Transverse colon (tissue), 4 donors: Measurements from ENCODE around the gene SLC5A4. TPM values are rescaled to one million over a fixed set of nuclear protein-coding genes. Genes with fewer than 3 reads are reported as not detected.

Experiments
- DNase-seq: peaks from one replicate; pipeline ENCODE4 v3.0.0-alpha.2; 2019
- H3K27ac ChIP-seq, 4 donors: fragments of 200-600 bp; sonication (generic); 2 replicates each; pipeline ENCODE4 v1.5.1; 2016 to 2018; ENCODE audit warnings: inconsistent platforms in 4 of 4
- H3K27me3 ChIP-seq: fragments of 200-600 bp; sonication (generic); 2 replicates; pipeline ENCODE4 v1.5.1; 2017; ENCODE audit warnings: inconsistent platforms
- H3K36me3 ChIP-seq, 4 donors: fragments of 200-600 bp; sonication (generic); 2 replicates each; pipeline ENCODE4 v1.5.1; 2017 to 2019; ENCODE audit warnings: inconsistent platforms in 4 of 4
- H3K4me1 ChIP-seq, 4 donors: fragments of 200-600 bp; sonication (generic); 2 replicates each; pipeline ENCODE4 v1.5.1; 2017 to 2020; ENCODE audit warnings: inconsistent platforms in 4 of 4
- H3K4me3 ChIP-seq, 4 donors: fragments of 200-600 bp; sonication (generic); 1 replicate in 1 of 4; 2 replicates in 3 of 4; pipeline versions ENCODE4 v1.5.1 to v1.6.1; 2017 to 2019; ENCODE audit warnings: inconsistent platforms in 4 of 4
- H3K9me3 ChIP-seq, 2 donors: fragments of 200-600 bp; sonication (generic); 2 replicates each; pipeline ENCODE4 v1.5.1; 2017 to 2019; ENCODE audit warnings: inconsistent platforms in 2 of 2
- EP300 ChIP-seq: sonication (generic); formaldehyde crosslinking; IDR thresholded peaks from one replicate; pipeline ENCODE4 v1.6.1; 2017; ENCODE audit warnings: antibody characterized with exemption, low read depth
- POLR2A ChIP-seq: fragments of 450-650 bp; IDR thresholded peaks from one replicate; pipeline ENCODE4 v1.6.1; 2016; ENCODE audit warnings: antibody characterized with exemption, mild to moderate bottlenecking, moderate library complexity
- POLR2AphosphoS5 ChIP-seq, 3 donors: sonication (generic); formaldehyde crosslinking; IDR thresholded peaks; one replicate each; pipeline ENCODE4 v1.6.1; 2016; ENCODE audit warnings: antibody characterized with exemption in 3 of 3
- WGBS, 2 donors: methylation state at CpG; one replicate each; pipeline ENCODE4 v1.1.5; 2018; ENCODE audit warnings: low coverage in 1 of 2; 5-methylcytosine and 5-hydroxymethylcytosine counted together
- in situ Hi-C, 4 donors: fragments of 200-750 bp; cut with MboI; loops; one replicate each; pipeline versions ENCODE4 v1.15.0 to v1.15.1; 2017; ENCODE audit warnings: low sequenced_read_pairs in 3 of 4, low pct_ligation_motif_present in 1 of 4, low pct_unique_long_range_greater_than_20kb in 1 of 4
- intact Hi-C: fragments of 100-400 bp; cut with DNase I; formaldehyde crosslinking; loops from one replicate; pipeline ENCODE4 v1.15.1; 2023; ENCODE audit warnings: low total_unique reads
- total RNA-seq, 4 donors: library from RNA; depleted of rRNA; stranded (reverse); fragments of >200 nt; gene quantifications; one replicate each; pipeline ENCODE4 v1.1.0, GENCODE V29; 2016
- TF ChIP-seq, protein P1 (sequence below), 5 experiments: fragments of 200-600 bp in 3 of 5; fragments of 450-650 bp in 2 of 5; sonication (generic) in 3 of 5; IDR thresholded peaks; 1 replicate in 2 of 5; 2 replicates in 3 of 5; pipeline ENCODE4 v1.5.1; 2016 to 2017; ENCODE audit warnings: antibody characterized with exemption in 5 of 5, inconsistent platforms in 3 of 5, mild to moderate bottlenecking in 2 of 5, moderate library complexity in 1 of 5

Gene SLC5A4
- total RNA-seq, 4 donors from 2014 or later, result 0.41 TPM; not detected in 3

DNA sequence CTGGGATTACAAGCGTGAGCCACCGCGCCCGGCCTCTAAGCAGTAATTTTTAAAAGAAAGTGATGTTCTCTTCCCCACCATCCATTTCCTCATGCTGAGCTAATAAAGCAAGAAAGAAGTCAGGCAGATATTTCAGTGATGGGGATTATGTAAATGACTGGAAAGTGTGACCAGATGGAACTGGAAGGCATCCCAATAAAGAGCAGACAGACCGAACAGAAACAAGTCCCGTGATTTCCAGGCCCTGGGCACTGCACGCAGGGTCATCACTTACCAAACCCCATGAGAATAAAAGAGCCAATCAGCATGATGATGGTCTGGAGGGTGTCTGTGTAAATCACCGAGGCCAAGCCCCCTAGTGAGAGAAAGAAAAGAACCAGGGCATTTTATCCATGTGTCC, 18.2 kb downstream of the SLC5A4 start:
- in situ Hi-C loops, result no loop called here
- TF ChIP-seq POLR2AphosphoS5 (IDR thresholded peaks at IDR 0.05) (no peak), EP300 (no peak), POLR2A (no peak)
- TF ChIP-seq, protein P1, sequence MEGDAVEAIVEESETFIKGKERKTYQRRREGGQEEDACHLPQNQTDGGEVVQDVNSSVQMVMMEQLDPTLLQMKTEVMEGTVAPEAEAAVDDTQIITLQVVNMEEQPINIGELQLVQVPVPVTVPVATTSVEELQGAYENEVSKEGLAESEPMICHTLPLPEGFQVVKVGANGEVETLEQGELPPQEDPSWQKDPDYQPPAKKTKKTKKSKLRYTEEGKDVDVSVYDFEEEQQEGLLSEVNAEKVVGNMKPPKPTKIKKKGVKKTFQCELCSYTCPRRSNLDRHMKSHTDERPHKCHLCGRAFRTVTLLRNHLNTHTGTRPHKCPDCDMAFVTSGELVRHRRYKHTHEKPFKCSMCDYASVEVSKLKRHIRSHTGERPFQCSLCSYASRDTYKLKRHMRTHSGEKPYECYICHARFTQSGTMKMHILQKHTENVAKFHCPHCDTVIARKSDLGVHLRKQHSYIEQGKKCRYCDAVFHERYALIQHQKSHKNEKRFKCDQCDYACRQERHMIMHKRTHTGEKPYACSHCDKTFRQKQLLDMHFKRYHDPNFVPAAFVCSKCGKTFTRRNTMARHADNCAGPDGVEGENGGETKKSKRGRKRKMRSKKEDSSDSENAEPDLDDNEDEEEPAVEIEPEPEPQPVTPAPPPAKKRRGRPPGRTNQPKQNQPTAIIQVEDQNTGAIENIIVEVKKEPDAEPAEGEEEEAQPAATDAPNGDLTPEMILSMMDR (IDR thresholded peaks at IDR 0.05), result no peak
- WGBS, 2 donors, result 80 to 87% methylated on average over 7 to 8 of the region's 8 CpGs

DNA sequence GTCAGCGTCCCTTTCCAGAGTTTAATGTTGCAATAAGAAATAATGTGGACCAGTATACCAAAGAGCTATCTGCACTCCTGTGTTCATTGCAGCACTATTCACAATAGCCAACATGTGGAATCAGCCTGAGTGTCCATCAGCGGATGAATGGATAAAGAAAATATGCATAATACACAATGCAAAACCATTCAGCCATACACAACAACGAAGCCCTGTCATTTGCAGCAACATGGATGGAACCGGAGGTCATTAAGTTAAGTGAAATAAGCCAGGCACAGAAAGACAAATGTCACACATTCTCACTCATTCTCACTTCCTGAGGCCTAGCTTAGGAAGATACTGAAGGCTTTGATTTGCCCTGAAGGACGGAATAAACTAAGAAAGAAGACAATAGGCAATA, 22.1 kb downstream of the SLC5A4 start:
- WGBS, 2 donors, result 57 to 81% methylated on average over 4 to 5 of the region's 5 CpGs
- in situ Hi-C loops, result no loop called here
- Histone ChIP-seq H3K27me3 (no peaks in the 10 kb centered on the region), H3K27ac (no peak overlapping the region), H3K36me3 (no peaks in the 10 kb centered on the region), H3K4me1 (no peaks in the 10 kb centered on the region), H3K9me3 (no peaks in the 10 kb centered on the region), H3K4me3 (no peak overlapping the region)
- TF ChIP-seq EP300 (no peak), POLR2AphosphoS5 (IDR thresholded peaks at IDR 0.05) (no peak), POLR2A (no peak)
- TF ChIP-seq, protein P1 (IDR thresholded peaks at IDR 0.05), result no peak
- intact Hi-C loops, result no loop called here
- DNase-seq, result no peak

More for the DNA sequence above, 18.2 kb downstream of the SLC5A4 start:
- Histone ChIP-seq H3K9me3 (no peaks in the 10 kb centered on the region), H3K36me3 (no peaks in the 10 kb centered on the region), H3K27me3 (no peaks in the 10 kb centered on the region), H3K4me3 (no peak overlapping the region), H3K4me1 (no peaks in the 10 kb centered on the region), H3K27ac (no peak overlapping the region)
- intact Hi-C loops, result no loop called here
- no peak for DNase-seq

DNA sequence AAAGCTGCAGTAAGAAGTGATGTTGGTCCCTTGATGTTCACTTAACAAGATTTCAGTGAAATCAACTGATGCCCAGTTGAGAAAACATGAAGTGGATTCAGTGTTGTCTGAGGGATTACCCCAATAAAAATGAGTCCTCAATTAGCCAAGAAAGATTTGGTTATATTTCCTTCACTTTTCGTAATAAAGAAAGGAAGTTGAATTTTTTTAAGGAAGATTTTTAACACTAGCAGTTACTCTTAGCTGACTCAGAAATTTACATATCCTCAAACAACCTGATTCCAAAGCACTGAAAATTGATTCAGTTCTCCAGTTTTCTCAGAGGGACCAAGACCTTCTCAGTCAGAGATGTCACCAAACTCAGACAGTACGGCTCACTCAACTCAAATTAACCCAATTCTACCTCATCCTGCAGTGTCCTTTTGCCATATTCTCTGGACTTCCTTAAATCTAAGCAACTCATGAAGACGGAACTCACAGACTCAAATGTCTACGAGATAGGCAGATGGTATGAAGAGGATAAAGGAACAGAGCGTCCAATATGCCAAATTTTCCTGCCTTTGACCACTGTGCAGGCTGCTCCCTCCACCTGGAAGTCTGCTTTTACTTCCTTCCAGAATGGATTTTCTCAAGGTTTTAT, 22.8 kb downstream of the SLC5A4 start:
- no peak for TF ChIP-seq EP300
- no peak for TF ChIP-seq POLR2AphosphoS5 (IDR thresholded peaks at IDR 0.05)
- no peak for TF ChIP-seq POLR2A
- TF ChIP-seq, protein P1 (IDR thresholded peaks at IDR 0.05), result no peak
- no peaks in the 10 kb centered on the region for H3K9me3 ChIP-seq
- H3K27ac ChIP-seq, result no peak overlapping the region
- no peaks in the 10 kb centered on the region for H3K27me3 ChIP-seq
- H3K4me3 ChIP-seq, result no peak overlapping the region
- intact Hi-C loops (no loop called here), in situ Hi-C loops (no loop called here)
- WGBS, 2 donors, result 50 to 67% methylated on average over 4 to 5 of the region's 5 CpGs
- DNase-seq, result no peak
- H3K36me3 ChIP-seq, result no peaks in the 10 kb centered on the region
- H3K4me1 ChIP-seq, result no peaks in the 10 kb centered on the region

DNA sequence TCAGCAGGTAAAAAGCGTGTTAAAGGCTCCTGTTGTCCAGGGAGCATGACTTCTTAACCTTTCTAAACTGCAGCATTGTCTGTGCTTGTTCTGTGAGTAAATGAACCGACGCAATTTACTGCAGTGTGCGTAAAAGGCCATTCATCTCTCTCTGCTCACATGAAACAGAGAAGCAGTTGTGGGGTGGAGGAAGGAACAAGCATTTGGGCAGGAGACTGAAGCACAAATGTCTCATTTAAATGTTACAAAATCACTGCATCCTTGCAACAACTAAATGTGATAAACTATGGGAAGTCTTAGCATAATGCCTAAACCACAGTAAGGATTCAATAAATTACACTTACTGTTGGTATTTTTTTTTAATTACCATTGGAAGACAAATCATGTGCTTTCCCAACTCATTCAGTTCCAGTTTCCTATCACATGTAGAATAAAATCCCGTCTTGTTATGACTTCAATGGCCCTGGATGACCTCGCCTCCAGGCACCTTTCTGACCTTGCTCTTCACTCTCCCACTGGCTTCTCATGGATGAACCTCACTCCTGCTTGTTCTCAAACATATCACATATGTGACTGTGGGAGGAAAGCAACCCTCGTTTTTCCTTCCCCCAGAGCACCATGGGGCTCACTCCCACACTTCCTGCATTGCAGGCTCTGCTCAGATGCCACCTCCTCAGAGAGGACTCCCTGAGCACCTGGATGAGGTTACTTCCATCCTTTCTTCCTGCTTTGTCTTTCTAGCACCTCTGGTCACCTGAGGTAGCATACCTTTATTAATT, 28.6 kb downstream of the SLC5A4 start:
- no peaks in the 10 kb centered on the region for H3K27me3 ChIP-seq
- 59 to 62% methylated on average over 3 to 7 of the region's 7 CpGs for WGBS, 2 donors
- no peaks in the 10 kb centered on the region for H3K36me3 ChIP-seq
- in situ Hi-C loops, result no loop called here
- no peaks in the 10 kb centered on the region for H3K4me1 ChIP-seq
- intact Hi-C loops, result no loop called here
- no peak overlapping the region for H3K27ac ChIP-seq
- H3K9me3 ChIP-seq, result no peaks in the 10 kb centered on the region
- no peak overlapping the region for H3K4me3 ChIP-seq
- no peak for DNase-seq
- TF ChIP-seq POLR2AphosphoS5 (IDR thresholded peaks at IDR 0.05) (no peak), POLR2A (no peak), EP300 (no peak)
- TF ChIP-seq, protein P1 (IDR thresholded peaks at IDR 0.05), result no peak
